Jurkat, Clone E6-1 (cell line): Measurements from ENCODE around the gene ADIG. TPM values are rescaled to one million over a fixed set of nuclear protein-coding genes. Genes with fewer than 3 reads are reported as not detected.

Experiments used
- DNase-seq: peaks from one replicate; pipeline ENCODE4 v3.0.0-alpha.2; 2011; ENCODE audit warnings: low read depth, low spot score
- H3K4me3 ChIP-seq: 2 replicates; pipeline ENCODE4 v1.5.1; 2011; ENCODE audit warnings: mild to moderate bottlenecking, low read length, control low read depth, moderate library complexity
- polyA plus RNA-seq: library from polyadenylated mRNA; unstranded; fragments of >200 nt; gene quantifications from one replicate; pipeline ENCODE4 v1.2.1, GENCODE V29; 2012; ENCODE audit warnings: missing spikeins; ENCODE audit not compliant: insufficient read length, insufficient read depth

The ADIG gene
- not detected for polyA plus RNA-seq

DNA sequence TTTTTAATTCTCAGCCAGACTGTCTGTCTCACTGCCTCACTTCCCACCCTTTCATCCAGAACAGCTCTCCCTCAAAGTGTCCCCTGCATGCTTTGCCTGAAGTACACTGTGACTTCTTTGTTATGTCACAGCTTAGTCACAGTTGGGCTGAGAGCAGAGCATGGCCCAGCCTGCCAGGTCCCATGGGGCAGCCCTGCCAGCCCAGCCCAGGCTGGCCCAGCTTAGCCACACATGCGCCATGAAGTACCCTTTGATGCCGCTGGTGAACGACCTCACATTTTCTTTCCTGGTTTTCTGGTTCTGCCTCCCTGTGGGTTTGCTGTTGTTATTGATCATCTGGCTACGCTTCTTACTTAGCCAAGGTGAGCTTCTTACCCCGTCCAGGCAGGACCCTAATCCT, at the start of gene ADIG:
Gene ADIG, plus strand, starts transcription at position 185 of the 400 bp plus-strand sequence. Its CDS starts 54 bp downstream, at position 239.
- no peak within 1 kb of the TSS for H3K4me3 ChIP-seq
- no peak for DNase-seq

DNA sequence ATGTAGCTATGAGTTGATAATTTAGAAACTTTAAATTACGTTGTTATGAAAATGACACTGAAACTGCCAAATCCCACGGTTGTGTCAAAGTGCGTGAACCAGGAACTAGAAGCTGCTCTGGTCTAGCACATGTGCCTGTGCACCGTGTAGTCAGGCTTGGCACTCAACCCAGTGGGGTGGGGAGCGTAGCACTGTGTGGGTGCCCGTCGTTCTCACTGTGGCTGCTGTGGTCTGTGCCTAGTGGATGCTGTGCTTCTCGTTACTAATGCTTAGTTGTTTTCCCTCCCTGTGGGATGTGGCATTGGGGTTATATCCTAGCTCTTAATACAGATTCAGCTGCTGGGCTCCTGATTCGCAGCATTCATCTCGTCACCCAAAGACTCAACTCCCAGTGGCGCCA, 46.2 kb upstream of the ADIG start:
- DNase-seq = no peak
- no peak overlapping the region for H3K4me3 ChIP-seq

DNA sequence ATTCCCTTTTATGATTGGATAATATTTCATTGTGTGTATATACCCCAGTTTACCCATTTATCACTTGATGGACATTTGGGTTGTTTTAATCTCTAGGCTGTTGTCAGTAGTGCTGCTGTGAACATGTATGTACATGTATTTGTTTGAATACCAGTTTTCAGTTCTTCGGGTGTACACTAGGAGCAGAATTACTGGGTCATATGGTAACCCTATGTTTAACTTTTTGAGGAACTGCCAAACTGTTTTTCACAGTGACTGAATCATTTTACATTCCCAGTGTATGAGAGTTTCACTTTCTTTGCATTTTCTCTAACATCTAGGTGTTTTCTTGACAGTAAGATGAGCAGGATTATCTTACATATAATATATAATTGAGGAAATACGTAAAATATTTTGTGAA, 44.7 kb upstream of the ADIG start:
- H3K4me3 ChIP-seq = no peak overlapping the region
- no peak for DNase-seq

DNA sequence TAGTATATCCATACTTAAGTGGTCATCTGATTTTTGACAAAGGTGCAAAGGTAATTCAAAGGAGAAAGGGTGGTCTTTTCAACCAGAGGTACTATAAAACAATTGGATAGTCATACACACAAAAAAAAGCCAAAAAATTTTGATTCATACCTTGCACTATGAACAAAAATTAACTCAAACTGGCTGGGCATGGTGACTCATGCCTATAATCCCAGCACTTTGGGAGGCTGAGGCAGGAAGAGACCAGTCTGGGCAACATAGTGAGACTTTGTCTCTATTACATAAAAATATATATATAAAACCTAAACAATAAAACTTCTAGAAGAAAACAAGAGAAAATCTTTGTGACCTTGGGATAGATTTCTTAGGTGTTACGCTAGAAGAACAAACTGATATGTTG, 43.8 kb upstream of the ADIG start:
- no peak overlapping the region for H3K4me3 ChIP-seq
- no peak for DNase-seq

DNA sequence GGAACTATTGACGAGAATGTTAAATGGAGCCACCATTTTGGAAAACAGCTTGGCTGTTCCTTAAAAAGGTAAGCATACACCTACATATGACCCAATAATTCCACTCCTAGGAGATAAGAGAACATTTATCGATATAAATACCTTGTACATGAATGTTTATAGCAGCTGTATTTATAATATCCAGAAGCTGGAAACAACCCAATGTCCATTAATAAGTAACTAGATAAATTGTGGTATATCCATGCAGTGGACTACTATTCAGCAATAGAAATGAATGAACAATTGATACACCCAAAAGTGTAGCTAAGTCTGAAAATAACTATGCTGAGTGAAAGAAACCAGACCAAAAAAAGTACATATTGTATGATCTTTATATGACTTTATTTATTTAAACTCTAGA, 42.2 kb upstream of the ADIG start:
- DNase-seq = no peak
- no peak overlapping the region for H3K4me3 ChIP-seq

DNA sequence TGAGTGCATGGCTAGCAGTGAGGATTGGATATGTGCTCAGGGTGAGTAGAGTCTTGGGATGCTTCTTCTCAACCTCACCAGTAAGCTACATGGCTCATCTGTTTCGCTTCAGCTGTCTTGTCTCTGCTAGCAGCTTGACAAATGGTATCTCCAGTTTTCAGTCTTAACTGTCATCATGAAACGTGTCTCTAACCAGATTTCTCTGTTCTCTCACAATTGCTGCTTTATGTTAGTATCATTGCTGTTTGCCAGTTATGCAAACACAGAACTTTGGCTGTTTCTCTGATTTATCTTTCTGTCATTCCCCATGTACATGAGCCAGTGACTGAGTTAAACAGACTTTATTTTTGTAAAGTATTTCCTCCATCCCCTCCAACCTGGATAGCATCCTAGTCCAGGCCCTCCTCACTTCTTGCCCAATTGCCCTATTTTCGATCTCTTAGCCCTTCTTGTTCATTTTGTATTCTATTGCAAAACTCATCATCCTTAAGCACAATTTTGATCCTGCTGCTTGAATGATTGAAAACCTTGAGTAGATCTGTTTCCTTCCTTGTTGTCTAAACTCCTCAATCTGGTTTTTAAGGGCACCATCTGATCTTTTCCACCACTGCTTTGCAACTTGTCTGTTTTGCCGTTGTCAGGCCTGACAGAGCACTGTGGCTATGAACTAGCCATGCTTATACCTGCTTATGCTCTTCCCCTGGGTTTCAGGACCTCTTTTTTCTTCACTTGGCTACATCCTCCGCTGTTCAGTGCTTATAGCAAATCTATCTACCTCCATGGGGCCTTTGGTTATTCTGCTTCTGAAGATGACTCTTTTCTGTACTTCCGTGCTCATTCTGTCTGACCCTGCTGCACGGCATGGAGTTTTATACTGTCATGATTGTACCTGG, 37.7 kb upstream of the ADIG start:
- H3K4me3 ChIP-seq = no peak overlapping the region
- DNase-seq = no peak

DNA sequence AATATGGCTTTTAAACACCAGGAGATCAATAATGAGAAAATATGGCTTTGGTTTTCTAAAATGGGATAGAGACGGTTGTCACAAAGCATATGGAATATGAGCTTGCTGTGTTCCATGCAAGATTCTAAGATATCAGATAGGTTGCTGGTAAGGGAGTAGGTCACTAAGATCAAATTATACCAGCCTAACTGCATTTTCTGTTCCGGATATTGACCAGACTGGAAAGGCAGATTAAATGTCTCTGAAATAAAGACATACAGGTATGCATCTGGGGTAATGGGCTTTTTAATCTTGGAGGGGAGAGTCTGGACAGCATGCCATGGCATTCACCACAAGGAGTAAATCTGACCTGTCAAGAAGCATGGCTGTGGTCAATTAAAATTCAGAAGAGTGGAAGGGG, 35.2 kb upstream of the ADIG start:
- no peak for DNase-seq
- H3K4me3 ChIP-seq = no peak overlapping the region

DNA sequence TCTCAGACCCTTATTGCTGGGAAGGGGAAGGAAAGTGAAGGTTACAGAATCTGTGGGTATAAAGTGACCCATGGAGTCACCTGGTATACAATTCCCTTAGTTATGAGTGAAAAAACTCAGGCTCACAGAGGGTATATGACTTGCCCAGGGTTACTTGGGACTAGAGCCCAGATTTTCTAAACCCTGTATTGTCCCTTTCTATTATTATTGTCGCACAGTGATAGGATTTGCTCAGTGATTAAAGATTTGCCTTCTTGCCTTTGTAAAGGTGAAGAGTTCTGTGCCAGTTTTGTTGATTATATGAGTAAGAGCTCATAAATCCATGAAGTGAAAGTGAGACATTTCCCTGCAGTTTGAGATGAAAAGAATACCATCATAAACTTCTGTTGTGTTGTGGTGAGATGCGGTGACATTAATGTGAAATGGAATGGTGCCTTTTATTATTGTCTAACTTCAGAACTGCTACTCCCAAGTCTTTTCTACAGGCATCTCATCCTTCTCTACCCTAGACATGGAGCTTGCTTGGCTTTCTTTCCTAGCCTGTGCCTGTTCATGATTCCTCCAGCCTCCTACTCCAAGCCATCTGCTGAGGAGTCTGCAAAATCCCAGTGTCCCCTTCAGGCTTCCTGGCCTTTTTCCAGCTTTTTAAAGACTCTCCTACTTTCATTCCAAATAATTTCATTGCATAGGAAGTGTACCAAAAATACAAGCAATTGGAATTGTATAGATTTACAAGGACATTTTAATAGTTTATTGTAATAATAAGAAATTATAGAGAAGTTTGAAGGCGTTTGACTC, 33.5 kb upstream of the ADIG start:
- no peak for DNase-seq
- H3K4me3 ChIP-seq = no peak overlapping the region

DNA sequence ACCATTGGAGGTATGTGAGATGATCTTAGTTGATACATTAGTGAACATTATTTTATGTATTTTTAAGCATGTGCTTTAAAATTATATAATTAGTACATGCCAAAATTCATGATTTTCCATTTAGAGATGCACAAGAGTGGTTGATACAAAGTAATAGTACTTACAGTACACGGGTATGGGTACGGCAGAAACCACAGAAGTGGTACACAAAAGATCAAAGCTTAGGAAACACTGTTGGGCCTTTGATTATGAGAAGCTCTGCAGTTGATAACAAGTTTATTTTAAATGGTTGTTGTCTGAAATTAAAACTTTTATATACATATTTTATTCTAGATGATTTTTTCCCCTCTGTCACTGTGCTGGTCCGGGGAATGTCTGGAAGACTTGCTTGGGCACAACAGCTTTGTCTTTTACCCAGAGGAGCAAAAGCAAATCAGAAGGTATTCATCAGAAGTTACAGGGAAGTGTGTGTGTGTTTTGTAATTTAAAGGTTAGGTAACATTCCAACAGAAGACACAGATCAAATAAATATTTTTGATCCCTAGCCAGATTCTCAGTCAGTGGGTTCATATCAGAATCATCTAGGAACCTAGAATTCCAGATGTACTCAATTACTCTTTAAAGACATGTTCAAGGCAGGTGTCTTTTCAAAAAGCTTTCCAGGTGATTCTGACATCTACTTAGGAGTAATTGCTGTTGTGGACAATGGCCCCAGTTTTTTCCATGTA, 32.5 kb upstream of the ADIG start:
- peak; percentile 55 for DNase-seq
- H3K4me3 ChIP-seq = no peak overlapping the region

DNA sequence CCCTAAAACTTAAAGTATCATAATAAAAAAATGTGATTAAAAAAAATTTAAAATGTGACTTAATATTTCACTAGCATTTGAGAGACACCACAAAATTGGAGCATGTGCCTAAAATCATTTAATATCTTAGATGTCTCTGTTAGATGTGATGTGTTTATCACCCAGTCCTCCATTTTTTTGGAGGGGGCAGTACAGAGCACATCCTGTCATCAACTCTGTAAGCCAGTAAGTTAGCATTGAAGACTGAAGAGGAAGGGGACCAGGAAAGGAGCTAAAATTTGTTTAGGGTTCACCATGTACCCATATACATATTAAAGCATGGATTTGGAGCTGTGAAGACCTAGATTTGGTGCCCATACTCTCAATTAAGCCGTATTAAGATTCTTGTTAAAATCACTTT, 30.7 kb upstream of the ADIG start:
- H3K4me3 ChIP-seq = no peak overlapping the region
- DNase-seq = peak; percentile 21

DNA sequence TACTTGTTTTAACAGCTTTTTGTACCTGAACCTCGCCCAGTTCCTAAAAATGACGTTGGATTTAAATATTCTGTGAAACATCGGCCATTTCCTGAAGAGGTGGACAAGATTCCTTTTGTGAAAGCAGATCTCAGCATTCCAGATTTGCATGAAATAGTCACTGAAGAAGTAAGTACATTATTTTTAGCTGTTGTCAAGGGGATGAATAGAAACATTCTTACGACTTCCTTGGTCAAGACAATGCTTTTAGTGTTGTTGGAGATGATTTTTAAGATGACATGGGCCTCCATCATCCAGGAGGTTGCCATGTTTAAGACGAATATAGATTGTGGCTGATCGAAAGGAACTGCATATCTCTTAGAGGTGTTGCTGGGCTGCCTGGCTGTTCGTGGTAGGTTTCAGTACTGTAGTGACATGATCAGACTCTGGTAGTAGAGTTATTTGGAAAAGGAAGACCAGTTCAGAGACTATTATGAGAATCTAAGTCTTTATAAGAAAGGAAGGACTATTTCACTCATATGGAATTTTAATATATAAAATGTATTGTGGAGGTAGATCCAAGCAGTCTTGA, 29.9 kb upstream of the ADIG start:
- no peak overlapping the region for H3K4me3 ChIP-seq
- DNase-seq = no peak

DNA sequence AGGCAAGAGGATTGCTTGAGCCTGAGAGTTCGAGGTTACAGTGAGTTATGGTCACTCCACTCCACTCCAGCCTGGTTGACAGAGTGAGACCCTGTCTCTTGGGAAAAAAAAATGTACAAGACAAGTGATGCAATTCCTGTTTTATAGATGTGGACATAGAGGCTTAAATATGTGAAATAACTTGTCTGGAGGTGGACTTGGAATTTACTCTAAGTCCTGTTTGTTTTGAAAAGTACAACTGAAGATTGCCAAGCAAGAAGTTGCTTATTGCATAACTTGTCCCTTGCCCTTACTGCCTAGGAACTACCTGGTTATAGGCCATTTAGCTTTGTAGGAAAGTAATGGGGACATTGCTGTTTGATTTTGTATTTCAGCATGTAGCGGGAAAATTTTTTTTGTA, 26.0 kb upstream of the ADIG start:
- no peak overlapping the region for H3K4me3 ChIP-seq
- DNase-seq = no peak

DNA sequence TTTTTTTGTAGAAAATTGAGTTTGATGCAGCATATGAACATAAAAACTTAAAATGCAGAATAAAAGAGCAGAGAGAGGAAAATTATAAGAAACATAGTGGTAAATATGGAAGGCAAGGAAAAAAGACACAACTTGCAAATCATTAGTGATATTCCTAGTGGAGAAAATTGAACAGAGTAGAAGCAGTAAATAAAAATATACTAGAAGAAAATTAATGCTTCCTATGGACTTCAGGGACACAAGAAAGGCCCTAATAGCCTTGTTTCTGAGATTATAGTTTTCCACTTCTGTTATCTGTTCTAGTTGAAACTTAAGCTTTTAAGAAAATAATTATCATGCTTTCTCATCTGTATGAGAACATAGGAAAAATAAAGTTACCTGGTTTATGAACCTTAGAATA, 25.6 kb upstream of the ADIG start:
- no peak for DNase-seq
- H3K4me3 ChIP-seq = no peak overlapping the region

DNA sequence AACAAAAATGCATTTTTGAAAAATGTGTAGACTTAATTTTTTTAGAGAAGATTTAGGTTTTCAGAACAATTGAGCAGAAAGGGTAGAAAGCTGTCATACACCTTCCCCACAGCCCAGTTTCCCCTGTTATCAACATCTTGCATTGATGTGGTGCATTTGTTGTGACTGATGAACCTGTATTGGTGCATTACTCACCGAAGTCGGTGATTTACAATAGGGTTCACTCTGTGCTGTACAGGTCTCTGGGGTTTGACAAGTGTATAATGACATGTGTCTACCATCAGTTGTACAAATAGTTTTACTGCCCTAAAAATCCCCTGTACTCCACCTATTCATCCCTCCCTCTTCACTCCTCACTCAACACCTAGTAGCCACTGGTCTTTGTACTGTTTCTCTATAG, 23.8 kb upstream of the ADIG start:
- no peak for DNase-seq
- no peak overlapping the region for H3K4me3 ChIP-seq

DNA sequence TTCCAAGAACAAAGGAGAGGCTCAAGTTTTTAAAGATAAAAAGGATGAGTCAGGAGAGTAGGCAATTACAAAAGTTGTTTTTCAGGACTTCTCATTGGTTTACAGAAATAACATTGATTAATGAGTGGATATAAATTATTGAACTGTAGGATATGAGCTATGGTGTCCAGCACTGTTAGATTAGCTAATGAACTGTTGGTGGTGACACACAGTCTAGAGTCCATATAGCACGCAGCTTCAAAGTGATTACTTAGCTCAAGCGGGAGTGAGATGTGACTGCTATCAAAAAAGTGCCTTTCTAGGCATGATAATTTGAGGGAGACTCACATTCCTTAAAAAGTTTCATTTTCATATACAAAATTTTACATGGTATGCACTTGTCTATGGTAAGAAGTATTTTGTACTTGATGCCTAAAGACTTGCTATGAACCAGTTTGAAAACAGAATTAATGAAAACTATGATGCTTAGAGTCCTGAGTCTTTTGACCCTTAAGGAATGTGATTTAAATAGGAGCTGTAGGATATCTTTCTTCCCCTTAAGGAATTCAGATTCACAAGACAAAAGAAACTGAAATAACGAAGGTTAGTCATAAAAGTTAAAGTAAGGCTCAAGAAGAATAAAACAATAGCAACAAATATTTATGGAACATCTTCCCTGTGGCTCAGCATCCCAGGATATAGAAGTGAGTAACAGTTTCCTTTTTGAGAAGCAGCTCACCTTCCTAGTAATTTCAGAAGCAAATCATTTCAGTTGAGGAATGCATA, 22.2 kb upstream of the ADIG start:
- no peak overlapping the region for H3K4me3 ChIP-seq
- no peak for DNase-seq

DNA sequence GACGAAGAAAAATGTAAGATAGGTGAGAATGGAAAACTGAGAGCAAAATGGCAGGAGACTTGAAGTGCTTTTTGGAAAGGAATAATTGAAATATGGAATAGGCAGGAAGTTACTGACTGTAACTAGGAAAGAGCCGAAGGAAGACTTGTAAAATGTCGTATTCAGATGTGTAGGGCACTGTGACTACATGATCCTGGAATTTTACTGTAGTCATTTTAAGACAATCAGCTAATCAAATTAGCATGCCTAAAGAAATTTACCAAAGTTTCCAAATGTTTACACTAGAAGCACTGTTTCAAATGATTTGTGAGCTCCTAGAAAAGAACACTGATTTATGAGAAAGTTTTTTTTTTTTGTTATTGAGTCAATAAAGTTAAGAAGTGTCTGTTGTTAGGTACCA, 21.2 kb upstream of the ADIG start:
- no peak overlapping the region for H3K4me3 ChIP-seq
- DNase-seq = no peak

DNA sequence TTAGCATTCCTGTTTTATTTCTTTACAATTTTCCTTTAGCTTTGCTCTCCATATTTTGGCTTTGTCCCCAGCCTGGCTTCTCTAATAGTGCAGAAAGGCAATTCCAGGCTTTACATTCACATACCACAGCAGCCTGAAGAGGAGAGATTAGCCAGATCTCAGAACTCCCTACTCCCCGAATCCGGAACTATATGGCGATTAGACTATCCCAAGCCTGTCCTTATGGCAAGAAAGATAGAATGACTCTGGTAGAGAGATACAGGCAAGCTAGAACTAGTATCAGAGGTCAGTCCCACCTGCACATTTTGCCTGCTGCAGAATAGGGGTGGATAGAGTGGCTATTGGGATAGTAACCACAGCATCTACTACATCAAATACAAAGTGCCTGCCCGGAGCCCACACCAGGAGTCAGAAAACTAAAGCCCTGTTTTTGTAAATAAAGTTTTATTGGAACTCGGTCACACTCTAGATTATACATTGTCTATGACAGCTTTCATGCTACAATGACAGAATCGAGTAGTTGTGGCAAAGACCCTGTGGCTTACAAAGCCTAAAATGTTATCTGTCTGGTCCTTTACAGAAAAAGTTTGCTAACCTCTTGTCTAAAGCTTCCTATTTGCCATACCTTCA, 17.1 kb upstream of the ADIG start:
- DNase-seq = no peak
- H3K4me3 ChIP-seq = no peak overlapping the region

DNA sequence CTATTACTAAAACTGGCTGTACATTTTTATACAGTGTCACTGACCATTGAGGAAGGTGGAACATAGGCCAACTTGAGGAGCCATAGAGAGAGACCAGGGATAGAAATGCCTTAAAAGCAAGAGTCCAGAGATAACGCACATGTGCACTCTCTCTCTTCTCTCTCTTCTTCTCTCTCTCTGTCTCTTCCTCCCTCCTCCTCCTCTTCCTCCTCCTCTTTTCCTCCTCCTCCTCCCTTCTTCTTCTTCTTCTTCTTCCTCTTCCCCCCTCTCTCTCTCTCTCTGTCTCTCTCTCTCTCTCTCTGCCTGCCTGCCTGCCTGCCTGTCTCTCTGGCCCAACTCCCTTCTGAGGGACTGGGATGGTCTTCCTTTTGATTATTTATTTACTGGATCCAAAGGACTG, 16.3 kb upstream of the ADIG start:
- DNase-seq = no peak
- no peak overlapping the region for H3K4me3 ChIP-seq
